Measurements from ENCODE around the gene CEBPA. TPM values are rescaled to one million over a fixed set of nuclear protein-coding genes. Genes with fewer than 3 reads are reported as not detected.

Gene CEBPA
- polyA plus RNA-seq, 1 donor (not counting 4 experiments of a cell fraction or from before 2014, with no cell fraction given): 3.6 TPM

- Histone ChIP-seq H2AFZ (ENCODE audit: control insufficient read depth, low read length) (no peak overlapping the region), H3K27me3 (ENCODE audit: control insufficient read depth, extremely low read depth, insufficient read depth, low read length) (no peaks in the 10 kb centered on the region), H4K20me1 (ENCODE audit: control insufficient read depth, extremely low read depth, insufficient read depth, low read length) (no peaks in the 10 kb centered on the region), H3K4me3 (ENCODE audit: control insufficient read depth in 2 of 3, extremely low read depth in 1 of 3, insufficient read depth in 2 of 3, low read depth in 1 of 3, low read length in 3 of 3) (no peak overlapping the region), H3K4me2 (ENCODE audit: control insufficient read depth, extremely low read depth, insufficient read depth, low read depth, low read length) (no peak overlapping the region), H3K9ac (ENCODE audit: control insufficient read depth, extremely low read depth, insufficient read depth, low read length) (no peak overlapping the region), H3K27ac (ENCODE audit: control insufficient read depth, insufficient read depth, low read length) (no peak overlapping the region), H3K4me1 (ENCODE audit: control insufficient read depth, extremely low read depth, insufficient read depth, low read length) (peaks cover 6% of the 10 kb centered on the region), H3K36me3 (ENCODE audit: control insufficient read depth in 2 of 2, extremely low read depth in 1 of 2, insufficient read depth in 2 of 2, low read length in 2 of 2) (no peaks in the 10 kb centered on the region), H3K9me3 (ENCODE audit: control insufficient read depth, low read depth, low read length) (no peaks in the 10 kb centered on the region), H3K79me2 (ENCODE audit: control insufficient read depth, insufficient read depth, low read length) (no peaks in the 10 kb centered on the region), H3K9me1 (ENCODE audit: control insufficient read depth, extremely low read depth, insufficient read depth, low read length) (no peaks in the 10 kb centered on the region)
- FAIRE-seq: no peak
- TF ChIP-seq EZH2 (IDR thresholded peaks at IDR 0.05; ENCODE audit: low read length) (no peak), CTCF (optimal IDR thresholded peaks at IDR 0.05 in 1 of 3, IDR thresholded peaks at IDR 0.05 in 1 of 3, conservative IDR thresholded peaks at IDR 0.05 in 1 of 3; ENCODE audit: extremely low read depth in 1 of 3, insufficient read depth in 2 of 3, low read length in 3 of 3) (no peak)
- no peak for DNase-seq (ENCODE audit: low read depth, low spot score)
- dilution Hi-C loops (cut with MboI; ENCODE audit: extremely low pct_ligation_motif_present, low sequenced_read_pairs): no loop called here
These were observed 33.1 kb upstream of the CEBPA start for GRCh38 chr19:33335446-33335845.

DNA sequence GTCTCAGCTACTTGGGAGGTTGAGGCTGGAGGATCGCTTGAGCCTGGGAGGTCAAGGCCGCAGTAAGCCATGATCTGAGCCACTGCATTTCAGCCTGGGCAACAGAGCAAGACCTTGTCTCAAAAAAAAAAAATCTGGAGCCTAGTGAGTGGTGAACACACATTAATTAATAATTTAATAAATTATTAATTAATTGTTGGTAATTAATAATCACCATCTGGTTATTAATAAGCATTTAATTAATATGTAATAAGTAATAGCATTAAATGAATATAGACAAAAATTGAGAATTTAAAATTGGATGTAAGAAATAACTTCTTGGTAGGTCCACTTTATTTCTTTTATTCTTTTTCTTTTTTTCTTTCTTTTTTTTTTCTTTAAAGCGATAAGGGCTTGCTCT lies 31.9 kb upstream of the CEBPA start:
- H3K36me3 ChIP-seq (ENCODE audit: control insufficient read depth in 2 of 2, extremely low read depth in 1 of 2, insufficient read depth in 2 of 2, low read length in 2 of 2): no peaks in the 10 kb centered on the region
- H3K4me1 ChIP-seq (ENCODE audit: control insufficient read depth, extremely low read depth, insufficient read depth, low read length): peaks cover 3% of the 10 kb centered on the region
- no peak for FAIRE-seq
- no peak for DNase-seq (ENCODE audit: low read depth, low spot score)
- no peak overlapping the region for H3K9ac ChIP-seq (ENCODE audit: control insufficient read depth, extremely low read depth, insufficient read depth, low read length)
- no peak overlapping the region for H3K4me3 ChIP-seq (ENCODE audit: control insufficient read depth in 2 of 3, extremely low read depth in 1 of 3, insufficient read depth in 2 of 3, low read depth in 1 of 3, low read length in 3 of 3)
- no peaks in the 10 kb centered on the region for H3K79me2 ChIP-seq (ENCODE audit: control insufficient read depth, insufficient read depth, low read length)
- H3K27ac ChIP-seq (ENCODE audit: control insufficient read depth, insufficient read depth, low read length): no peak overlapping the region
- H3K9me1 ChIP-seq (ENCODE audit: control insufficient read depth, extremely low read depth, insufficient read depth, low read length): no peaks in the 10 kb centered on the region
- dilution Hi-C loops (cut with MboI; ENCODE audit: extremely low pct_ligation_motif_present, low sequenced_read_pairs): no loop called here
- H3K4me2 ChIP-seq (ENCODE audit: control insufficient read depth, extremely low read depth, insufficient read depth, low read depth, low read length): no peak overlapping the region
- no peaks in the 10 kb centered on the region for H4K20me1 ChIP-seq (ENCODE audit: control insufficient read depth, extremely low read depth, insufficient read depth, low read length)
- no peak for TF ChIP-seq CTCF (optimal IDR thresholded peaks at IDR 0.05 in 1 of 3, IDR thresholded peaks at IDR 0.05 in 1 of 3, conservative IDR thresholded peaks at IDR 0.05 in 1 of 3; ENCODE audit: extremely low read depth in 1 of 3, insufficient read depth in 2 of 3, low read length in 3 of 3)
- no peak for TF ChIP-seq EZH2 (IDR thresholded peaks at IDR 0.05; ENCODE audit: low read length)
- H2AFZ ChIP-seq (ENCODE audit: control insufficient read depth, low read length): no peak overlapping the region
- no peaks in the 10 kb centered on the region for H3K9me3 ChIP-seq (ENCODE audit: control insufficient read depth, low read depth, low read length)
- no peaks in the 10 kb centered on the region for H3K27me3 ChIP-seq (ENCODE audit: control insufficient read depth, extremely low read depth, insufficient read depth, low read length)
